Duodenal mucosa (tissue), 2 donors: ENCODE data around the gene TUBB4B.

Experiments used
- H3K27ac ChIP-seq: one replicate; pipeline ENCODE4 v1.7.0; 2013; ENCODE audit warnings: low read depth, low read length
- H3K27me3 ChIP-seq, 2 donors: one replicate each; pipeline ENCODE4 v1.7.0; 2013; ENCODE audit warnings: low read length in 2 of 2, control low read depth in 1 of 2; ENCODE audit not compliant: insufficient read depth in 2 of 2, control insufficient read depth in 1 of 2
- H3K36me3 ChIP-seq, 2 donors: one replicate each; pipeline ENCODE4 v1.7.0; 2013; ENCODE audit warnings: low read length in 2 of 2, control low read depth in 1 of 2; ENCODE audit not compliant: insufficient read depth in 2 of 2, control insufficient read depth in 1 of 2
- H3K4me1 ChIP-seq, 2 donors: one replicate each; pipeline ENCODE4 v1.7.0; 2013; ENCODE audit warnings: low read length in 2 of 2, control low read depth in 1 of 2; ENCODE audit not compliant: insufficient read depth in 2 of 2, control insufficient read depth in 1 of 2
- H3K4me3 ChIP-seq, 2 donors: one replicate each; pipeline ENCODE4 v1.7.0; 2013; ENCODE audit warnings: low read length in 2 of 2, low read depth in 1 of 2
- H3K9ac ChIP-seq, 2 donors: one replicate each; pipeline ENCODE4 v1.7.0; 2013; ENCODE audit warnings: low read length in 2 of 2, low read depth in 1 of 2
- H3K9me3 ChIP-seq, 2 donors: one replicate each; pipeline ENCODE4 v1.7.0; 2013; ENCODE audit warnings: low read length in 2 of 2, control low read depth in 1 of 2; ENCODE audit not compliant: control insufficient read depth in 1 of 2

Gene TUBB4B

GRCh38 chr9:137280474-137281344, 39.6 kb downstream of the TUBB4B start:
- Histone ChIP-seq H3K36me3 (peaks cover 0 to 10% of the 10 kb centered on the region in 2 donors), H3K27ac (no peak overlapping the region), H3K27me3 (no peaks in the 10 kb centered on the region), H3K4me3 (no peak overlapping the region), H3K9me3 (no peaks in the 10 kb centered on the region), H3K4me1 (peaks cover 17 to 30% of the 10 kb centered on the region in 2 donors), H3K9ac (no peak overlapping the region)

DNA sequence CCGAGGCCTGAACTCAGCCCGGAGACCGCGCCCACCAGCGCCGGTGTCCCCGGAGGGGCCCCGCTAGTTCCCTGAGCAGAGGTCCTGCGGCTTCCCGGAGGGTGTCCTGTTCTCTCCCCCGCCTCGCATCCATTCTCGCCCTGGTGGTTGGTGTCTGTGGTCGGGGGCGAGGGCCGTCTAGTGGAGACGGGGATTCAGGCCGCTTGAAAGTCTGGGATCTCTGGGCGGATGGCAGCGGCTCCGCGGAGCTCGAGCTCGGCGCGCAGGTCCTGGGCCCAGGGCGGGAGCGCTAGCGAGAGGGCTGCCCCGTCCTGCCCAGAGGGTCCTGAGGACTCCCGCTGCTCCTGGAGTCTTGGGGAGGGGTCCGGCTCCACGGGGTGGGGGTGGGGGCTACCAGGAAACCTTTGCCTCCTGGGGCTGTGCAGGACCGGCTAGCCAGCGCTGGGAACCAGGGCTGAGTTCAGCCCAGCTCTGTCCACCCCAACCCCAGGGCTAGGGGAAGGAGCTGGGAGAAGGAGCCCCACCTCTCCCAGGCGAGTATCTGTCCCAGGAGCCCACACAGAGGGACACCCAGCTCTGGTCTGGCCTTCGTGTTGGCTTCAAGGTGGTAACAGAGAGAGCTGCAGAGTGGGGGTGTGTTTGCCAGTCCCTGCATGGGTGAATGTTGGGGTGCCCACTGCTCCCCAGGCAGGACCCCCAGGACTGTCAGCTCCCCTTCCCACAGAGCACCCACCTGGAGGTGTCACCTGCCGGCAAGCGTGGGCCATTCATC, 40.4 kb downstream of the TUBB4B start:
- Histone ChIP-seq H3K27ac (no peak overlapping the region), H3K9me3 (no peaks in the 10 kb centered on the region), H3K9ac (no peak overlapping the region), H3K4me1 (peaks cover 9 to 22% of the 10 kb centered on the region in 2 donors), H3K4me3 (no peak overlapping the region), H3K27me3 (no peaks in the 10 kb centered on the region), H3K36me3 (peaks cover 0 to 10% of the 10 kb centered on the region in 2 donors)

- H3K27ac ChIP-seq = no peak overlapping the region
- no peak overlapping the region for H3K4me3 ChIP-seq
Measured at GRCh38 chr9:137286975-137287383, 45.9 kb downstream of the TUBB4B start.

DNA sequence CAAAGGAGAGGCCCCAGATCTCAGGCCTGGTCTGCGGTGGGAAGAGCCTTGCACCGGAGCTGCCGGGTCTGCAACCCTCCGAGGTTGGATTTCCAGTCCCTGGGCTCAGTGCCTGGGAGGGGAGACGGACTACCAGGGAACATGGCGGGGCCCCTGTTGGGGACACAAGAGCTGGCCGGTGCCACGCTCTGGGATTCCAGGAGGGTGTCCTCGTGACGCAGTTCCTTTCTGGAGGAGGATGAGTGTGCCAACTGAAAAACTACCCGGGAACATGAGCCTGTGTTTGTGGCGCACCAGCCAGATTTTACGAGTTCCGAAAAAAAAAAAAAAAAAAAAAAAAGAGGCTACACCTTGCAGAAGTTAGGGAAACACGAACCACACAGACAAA, 52.0 kb downstream of the TUBB4B start:
- H3K27ac ChIP-seq = peak overlapping the region; percentile 71
- peak overlapping the region; percentile 6 to 66 for H3K9ac ChIP-seq
- no peaks in the 10 kb centered on the region for H3K36me3 ChIP-seq
- peaks cover 5 to 8% of the 10 kb centered on the region in 2 donors for H3K27me3 ChIP-seq
- H3K4me3 ChIP-seq = peak overlapping the region in 1 of 2 donors; percentile 2
- no peaks in the 10 kb centered on the region for H3K9me3 ChIP-seq
- peaks cover 25 to 30% of the 10 kb centered on the region in 2 donors for H3K4me1 ChIP-seq

More at GRCh38 chr9:137286975-137287383, 45.9 kb downstream of the TUBB4B start:
- Histone ChIP-seq H3K27me3 (no peaks in the 10 kb centered on the region), H3K9ac (no peak overlapping the region), H3K4me1 (no peaks in the 10 kb centered on the region), H3K36me3 (no peaks in the 10 kb centered on the region), H3K9me3 (no peaks in the 10 kb centered on the region)
